Measurements from ENCODE around the gene TRPM3.
A peak's percentile ranks its signal among the peaks of the same experiment; 100 is the strongest.

The TRPM3 gene

DNA sequence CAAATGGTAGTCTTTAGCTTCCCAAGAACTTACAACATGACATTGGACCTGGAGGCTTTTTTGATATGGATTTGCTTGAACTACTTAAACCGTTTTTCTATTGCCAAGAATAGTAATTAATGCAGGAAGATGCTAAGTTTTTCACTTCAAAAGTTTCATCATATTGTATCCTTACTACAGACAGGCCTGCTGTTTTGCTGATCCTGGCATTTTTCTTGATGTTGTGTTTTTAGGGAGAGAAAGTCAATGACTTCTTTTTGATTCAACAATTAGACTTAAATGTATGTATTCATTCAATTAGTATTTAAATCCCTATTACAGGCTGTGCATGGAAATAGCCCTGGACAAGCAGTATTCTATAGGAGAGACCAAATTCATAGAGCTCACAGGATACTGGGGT, 172.7 kb downstream of the TRPM3 start:
- DNase-seq (ENCODE audit: low read depth in 2 of 2): no peak

- DNase-seq (ENCODE audit: low read depth in 2 of 2): no peak
Measured at GRCh38 chr9:70947511-70947910, 173.9 kb downstream of the TRPM3 start.

DNA sequence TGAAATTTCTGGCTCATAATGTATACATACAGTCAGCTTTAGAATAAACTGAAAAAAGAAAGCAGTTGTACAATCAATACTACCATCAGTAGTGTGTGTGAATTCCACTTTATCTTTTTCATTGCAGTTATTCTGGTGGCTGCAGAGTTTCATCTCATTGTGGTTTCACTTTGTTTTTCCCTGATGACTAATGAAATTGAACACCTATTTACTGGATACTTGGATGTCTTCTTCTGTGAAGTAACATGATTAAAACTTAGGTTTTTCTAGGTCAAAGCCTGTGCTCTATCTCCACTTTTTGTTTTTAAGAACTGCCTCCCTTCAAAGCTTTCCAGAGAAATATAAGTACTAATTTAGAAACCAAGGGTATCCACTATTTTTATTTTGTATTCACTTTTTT, 174.3 kb downstream of the TRPM3 start:
- no peak for DNase-seq (ENCODE audit: low read depth in 2 of 2)

DNA sequence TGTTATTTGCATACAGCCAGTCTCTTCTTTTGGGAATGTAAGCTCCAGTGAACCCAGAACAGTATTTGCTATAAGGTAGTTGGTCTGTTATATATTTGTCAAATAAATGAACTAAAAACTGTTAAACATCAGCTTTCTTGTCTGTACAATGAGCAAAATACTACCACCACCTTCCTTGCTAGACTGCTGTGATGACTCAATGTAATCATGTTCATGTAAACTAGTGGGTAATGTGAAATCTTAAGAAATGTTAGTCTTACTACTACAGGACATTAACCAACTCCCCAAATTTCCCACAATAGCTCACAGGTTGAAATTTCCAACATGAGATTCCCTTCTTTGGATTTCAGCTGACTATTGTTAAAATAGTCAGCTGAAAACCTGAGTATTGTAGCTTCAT, 176.1 kb downstream of the TRPM3 start:
- DNase-seq (ENCODE audit: low read depth in 2 of 2): no peak

DNA sequence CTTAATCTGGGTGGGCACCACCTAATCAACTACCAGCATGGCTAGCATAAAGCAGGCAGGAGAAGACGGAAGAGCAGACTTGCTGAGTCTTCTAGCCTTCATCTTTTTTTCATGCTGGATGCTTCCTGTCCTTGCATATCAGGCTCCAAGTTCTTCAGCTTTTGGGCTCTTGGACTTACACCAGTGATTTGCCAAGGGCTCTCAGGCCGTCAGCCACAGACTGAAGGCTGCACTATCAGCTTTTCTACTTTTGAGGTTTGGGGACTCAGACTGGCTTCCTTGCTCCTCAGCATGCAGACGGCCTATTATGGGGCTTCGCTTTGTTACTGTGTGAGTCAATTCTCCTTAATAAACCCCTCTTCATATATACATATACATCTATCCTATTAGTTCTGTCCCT, 180.2 kb downstream of the TRPM3 start:
- no peak for DNase-seq (ENCODE audit: low read depth in 2 of 2)

DNA sequence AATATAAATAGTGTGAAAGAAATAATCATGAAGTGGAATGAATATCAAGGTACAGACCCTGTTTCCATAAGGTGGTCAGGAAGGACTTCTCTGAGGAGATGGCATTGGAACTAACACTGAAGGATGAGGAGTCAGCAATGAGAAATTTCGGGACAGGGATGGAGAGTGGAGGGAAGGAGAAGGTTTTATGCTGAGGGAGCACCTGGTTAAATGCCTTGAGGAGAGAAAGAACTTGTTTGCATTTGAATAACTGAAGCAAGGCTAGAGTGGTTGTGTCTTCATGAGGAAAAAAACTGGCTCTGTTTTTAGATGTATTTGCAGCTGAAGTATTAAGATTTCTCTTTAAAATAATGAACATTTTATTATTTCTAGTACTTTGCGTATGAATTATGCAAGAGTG, 180.8 kb downstream of the TRPM3 start:
- DNase-seq (ENCODE audit: low read depth in 2 of 2): no peak

- no peak for DNase-seq (ENCODE audit: low read depth in 2 of 2)
Measured at GRCh38 chr9:70936536-70936935, 184.9 kb downstream of the TRPM3 start.

- DNase-seq (ENCODE audit: low read depth in 2 of 2): no peak
Measured at GRCh38 chr9:70935856-70936255, 185.6 kb downstream of the TRPM3 start.

DNA sequence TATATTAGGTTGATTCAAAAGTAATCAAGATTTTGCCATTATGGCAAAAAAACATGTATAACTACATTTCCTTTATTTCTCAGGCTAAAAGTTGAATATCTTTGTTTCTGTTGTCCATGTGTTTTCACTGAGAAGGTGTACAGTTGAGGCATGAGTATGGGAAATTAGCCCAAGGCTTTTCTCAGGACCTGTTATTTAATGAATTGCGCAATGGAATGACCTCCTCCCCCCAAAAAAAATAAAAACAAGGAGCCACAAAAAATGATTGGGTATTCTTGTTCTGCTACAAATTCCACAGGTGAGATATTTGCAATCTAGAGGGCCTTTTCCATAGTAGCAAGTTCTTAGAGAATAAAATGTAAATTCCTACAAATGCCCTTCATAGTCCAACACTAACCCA, 186.8 kb downstream of the TRPM3 start:
- no peak for DNase-seq (ENCODE audit: low read depth in 2 of 2)

DNA sequence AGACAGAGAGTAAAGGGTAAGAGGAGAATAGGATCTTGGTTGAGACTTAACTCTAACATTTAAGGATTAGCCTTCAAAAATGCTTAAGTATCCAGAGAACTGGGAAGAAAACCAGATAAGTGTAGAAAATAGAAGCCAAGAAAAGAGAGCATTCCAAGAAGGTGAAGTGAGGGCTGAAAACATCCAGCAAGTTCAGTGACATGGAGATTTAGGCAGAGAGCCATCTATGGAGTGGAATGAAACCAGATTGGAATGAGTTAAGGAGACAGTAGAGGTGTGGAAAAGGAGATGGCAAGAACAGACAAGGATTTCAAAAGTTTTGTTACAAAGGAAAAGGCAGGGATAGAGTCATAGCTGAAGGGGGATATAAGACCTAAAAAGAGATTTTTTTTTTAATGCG, 188.1 kb downstream of the TRPM3 start:
- DNase-seq (ENCODE audit: low read depth in 2 of 2): no peak

GRCh38 chr9:70932097-70932496, 189.3 kb downstream of the TRPM3 start:
- DNase-seq (ENCODE audit: low read depth in 2 of 2): no peak

DNA sequence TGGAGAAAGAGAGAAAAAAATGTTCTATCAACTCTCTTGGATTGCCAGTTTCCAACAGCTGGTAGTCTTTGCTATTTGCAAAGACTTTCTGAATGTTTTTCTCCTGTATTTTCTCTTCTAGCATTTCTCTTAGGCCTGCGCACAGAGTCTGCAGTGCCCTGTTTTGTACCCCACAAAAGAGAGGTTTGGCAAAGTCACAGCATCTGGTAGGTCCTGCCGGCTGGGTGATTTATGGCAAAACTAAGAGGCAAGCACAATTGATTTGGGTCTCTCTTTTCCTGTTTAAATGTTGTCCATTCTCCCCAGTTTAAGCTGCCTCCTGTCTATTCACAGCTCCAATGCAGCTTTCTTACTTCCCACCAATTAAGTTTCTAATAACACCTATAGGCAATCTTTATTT, 193.9 kb downstream of the TRPM3 start:
- no peak for DNase-seq (ENCODE audit: low read depth in 2 of 2)

- peak in 1 of 2 donors; percentile 0 for DNase-seq (ENCODE audit: low read depth in 2 of 2)
Measured at GRCh38 chr9:70924895-70925547, 196.4 kb downstream of the TRPM3 start.

GRCh38 chr9:70924380-70924779, 197.0 kb downstream of the TRPM3 start:
- no peak for DNase-seq (ENCODE audit: low read depth in 2 of 2)

DNA sequence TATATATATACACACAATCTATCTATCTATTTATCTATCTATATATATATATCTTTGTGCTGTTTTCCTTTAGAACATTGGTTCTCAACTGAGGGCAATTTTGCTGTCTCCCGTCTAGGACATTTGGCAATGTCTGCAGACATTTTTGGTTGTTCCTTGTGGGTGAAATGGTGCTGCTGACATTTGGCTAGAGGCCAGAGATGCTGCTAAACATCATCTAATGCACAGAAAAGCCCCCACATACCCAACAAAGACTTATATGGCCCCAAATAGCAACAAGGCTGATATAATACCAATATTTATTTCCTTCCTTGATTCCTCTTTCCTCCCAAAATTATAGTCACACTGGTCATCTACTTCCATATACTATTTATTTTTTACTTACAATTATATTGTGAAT, 197.5 kb downstream of the TRPM3 start:
- DNase-seq (ENCODE audit: low read depth in 2 of 2): no peak

DNA sequence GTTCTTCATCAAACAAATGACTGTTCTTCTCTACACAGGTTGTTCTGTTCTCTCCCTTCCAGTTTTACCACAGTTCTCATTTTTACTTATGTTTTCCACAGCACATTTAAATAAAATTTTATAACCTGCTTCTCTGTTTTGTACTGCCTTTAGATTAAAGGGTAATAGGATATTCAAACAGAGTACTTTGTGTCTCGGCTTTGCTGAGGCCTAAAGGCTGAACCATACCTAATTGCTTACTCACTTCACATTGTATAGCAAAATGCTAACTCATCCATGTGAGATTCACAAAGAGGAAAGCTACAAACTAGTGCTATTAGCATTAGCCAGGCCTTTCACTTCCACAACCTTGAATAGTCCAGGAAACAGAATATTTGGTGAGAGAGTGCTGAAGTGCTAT, 200.3 kb downstream of the TRPM3 start:
- DNase-seq (ENCODE audit: low read depth in 2 of 2): no peak

- DNase-seq (ENCODE audit: low read depth in 2 of 2): no peak
Measured at GRCh38 chr9:70917277-70917676, 204.1 kb downstream of the TRPM3 start.

DNA sequence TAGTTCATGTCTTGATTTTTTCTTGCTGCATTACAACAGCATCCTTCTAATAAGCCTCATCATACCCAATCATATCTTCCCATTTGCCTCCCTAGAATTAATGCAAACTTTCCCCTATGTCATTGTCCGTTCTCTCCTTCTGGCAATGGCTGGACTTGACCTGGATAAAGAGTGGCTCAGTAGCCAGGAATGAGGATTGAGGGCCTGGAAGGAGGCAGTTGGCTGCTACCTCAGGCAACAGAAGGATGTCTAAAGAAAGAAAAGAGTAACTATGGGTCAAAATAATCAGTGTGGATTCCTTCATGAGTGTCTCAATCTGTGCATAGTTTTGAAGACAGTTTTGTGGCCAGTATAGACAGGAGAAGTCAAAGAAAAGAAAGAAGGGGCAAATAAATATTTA, 209.6 kb downstream of the TRPM3 start:
- DNase-seq (ENCODE audit: low read depth in 2 of 2): no peak

DNA sequence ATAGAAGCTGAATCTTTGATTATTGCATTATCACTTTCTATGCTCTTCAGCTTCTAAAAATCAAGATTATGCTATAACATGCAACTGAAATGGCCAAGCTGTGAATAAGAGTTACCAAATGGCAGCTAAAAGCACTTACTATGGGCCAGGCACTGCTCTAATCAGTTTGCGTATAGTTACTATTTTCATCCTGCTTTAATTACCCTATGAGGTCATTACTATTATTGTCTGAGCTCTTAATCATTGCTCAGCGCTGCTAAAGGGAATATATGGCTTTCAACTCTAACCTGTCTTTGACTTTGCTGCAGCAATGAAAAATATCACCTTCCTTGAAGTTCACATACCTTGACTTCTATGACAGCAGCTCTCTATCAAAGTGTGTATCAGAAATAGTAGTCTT, 210.8 kb downstream of the TRPM3 start:
- no peak for DNase-seq (ENCODE audit: low read depth in 2 of 2)

GRCh38 chr9:70902692-70903131, 218.7 kb downstream of the TRPM3 start:
- DNase-seq (ENCODE audit: low read depth in 2 of 2): no peak

DNA sequence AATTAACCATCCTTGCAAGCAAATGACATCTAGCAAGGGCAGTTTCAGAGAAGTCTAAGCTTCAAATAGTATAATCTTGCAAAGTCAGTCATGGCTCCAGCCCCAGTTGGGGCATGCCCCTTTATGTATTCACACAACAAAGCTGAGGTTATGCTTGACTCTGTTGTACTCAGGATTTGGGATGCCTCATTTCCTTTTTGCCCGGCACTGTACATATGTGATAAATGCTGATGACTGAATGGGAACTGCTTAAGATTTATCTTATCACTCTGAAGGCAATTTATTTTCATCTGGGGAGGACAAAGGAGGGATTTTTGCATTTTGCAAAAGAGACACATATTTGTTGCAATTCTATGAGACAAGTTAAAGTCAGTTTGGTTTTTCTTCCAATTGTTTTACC, 219.2 kb downstream of the TRPM3 start:
- no peak for DNase-seq (ENCODE audit: low read depth in 2 of 2)

DNA sequence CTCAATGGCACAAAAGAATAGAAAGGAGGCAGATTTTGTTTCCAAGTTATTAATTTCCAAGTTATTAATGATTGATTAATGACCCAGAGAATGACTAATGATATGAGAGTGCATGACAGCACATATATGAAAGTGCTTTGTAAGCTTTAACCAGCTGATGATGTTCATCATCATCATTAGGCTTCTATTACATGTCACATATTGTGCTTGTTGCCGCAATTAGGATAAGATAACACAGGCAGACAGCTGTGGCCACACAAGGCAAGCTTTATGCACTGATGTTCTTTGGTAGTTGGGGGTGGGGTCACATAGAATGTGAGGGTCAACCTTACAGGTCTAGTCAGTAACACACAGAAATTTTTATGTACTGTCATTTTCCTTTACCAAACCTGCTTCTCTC, 219.7 kb downstream of the TRPM3 start:
- no peak for DNase-seq (ENCODE audit: low read depth in 2 of 2)

DNA sequence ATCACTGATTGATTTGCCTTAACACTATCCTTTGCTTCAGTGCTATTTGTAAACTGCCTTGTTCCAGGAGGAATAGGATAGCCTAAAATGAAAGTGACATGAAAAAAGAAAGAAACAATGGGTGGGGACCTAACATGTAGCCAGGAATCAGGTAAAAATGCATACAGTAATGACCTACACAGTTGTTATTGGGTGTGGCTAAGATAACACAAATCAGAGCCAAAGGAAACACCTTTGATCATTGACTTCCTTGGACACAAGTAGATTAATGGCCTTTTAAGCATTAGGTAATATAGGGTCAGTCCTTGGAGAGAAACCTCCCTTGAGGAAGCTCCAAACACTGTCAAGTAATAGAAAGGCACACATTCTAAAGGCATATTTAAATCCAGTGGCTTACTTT, 220.4 kb downstream of the TRPM3 start:
- no peak for DNase-seq (ENCODE audit: low read depth in 2 of 2)

GRCh38 chr9:70893580-70894122, 227.8 kb downstream of the TRPM3 start:
- DNase-seq (ENCODE audit: low read depth in 2 of 2): no peak

Data from stimulated activated CD4-positive, alpha-beta T cell treated with anti-CD3 and anti-CD28 coated beads, Interleukin-15, amount 100 ng/mL, for 48 hours (primary cell).